ENCODE results near the gene NFKBIE.

Gene NFKBIE

DNA sequence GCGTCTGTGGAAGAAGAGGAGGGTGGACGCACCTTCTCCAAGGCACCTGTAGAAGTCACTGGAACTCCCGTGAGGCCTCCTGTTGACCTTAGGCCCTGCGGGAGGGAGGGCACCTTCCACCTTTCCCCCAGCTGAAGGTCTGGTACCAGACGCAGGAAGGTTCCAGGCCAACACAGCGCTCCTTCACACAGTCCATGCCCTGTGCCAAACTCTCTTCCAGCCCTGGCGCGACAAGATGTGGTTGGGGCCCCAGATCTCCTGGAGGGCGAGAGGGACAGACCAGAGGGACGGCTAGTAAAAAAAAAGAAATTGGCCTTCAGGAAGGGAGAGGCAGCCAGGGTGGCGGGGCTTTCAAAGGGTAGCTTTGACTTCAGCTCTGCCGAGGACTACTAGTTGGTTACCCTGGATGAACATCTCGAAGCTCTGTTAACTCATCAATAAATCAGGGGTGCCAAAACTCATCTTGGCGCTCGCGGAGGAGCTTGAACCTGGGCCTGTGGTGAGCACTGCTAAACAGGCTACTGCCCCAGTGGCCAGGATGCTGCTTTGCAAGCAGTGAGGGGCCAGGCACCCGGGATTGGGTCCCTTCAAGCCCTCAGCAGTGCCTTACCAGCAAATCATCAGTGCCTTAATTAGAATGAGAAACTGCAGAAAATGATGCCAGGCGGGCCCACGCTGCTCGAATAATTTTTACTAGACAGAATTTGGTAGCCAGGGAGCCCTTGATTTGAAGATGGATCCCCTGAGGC, 32.9 kb upstream of the NFKBIE start:
- intact Hi-C loops (cut with DNase I) = no loop called here
- DNase-seq = peak in 1 of 10 donors; percentile 72

DNA sequence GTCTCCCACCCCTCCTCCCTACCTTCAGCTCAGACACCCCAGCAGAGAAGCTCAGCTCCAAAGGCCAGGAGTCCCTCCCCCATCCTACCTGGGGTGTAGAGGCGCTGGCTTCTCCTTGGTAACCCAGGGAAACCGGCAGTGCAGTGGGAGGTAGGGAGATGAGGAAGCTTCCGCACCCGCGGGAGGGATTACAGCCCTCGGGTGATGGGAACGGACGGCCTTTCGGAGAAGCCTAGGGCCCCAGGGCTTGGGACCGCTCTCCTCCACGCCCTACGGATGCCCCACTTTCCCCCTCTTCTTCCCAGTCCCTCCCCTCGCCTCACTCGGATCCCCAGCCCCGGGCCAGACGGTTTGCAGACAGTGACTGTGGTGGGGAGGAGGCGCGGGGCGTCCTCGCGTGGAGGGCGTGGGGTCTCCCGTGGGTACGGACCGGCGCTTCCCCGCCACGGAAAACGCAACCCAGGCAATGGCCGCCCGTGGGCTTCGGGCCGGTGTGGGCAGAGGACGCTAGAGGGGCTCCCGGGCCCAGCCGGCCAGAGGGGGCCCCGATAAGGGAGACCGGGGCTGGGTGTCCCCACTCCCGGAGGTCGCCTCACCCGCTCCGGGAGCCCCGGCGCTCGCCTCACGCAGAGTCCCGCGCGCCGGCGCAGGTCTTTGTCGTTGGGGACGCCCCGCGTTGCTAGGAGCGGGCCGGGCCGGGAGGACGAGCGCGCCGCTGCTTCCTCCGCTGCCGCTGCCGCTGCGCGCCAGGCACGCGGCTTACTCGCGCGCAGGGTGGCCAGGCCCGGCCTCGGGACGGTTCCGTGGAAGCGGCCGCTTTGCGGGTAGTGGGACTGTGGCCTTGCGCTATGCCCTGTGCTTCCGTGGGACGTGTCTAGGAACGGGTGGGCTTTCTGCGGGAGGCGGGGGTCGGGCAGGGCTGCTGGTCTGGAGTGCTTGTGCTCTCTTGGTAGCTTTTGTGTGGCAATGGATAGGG, 32.0 kb upstream of the NFKBIE start:
- intact Hi-C loops (cut with DNase I) = no loop called here
- peak in 9 of 10 donors; percentile 51 to 96 (median 70) for DNase-seq

DNA sequence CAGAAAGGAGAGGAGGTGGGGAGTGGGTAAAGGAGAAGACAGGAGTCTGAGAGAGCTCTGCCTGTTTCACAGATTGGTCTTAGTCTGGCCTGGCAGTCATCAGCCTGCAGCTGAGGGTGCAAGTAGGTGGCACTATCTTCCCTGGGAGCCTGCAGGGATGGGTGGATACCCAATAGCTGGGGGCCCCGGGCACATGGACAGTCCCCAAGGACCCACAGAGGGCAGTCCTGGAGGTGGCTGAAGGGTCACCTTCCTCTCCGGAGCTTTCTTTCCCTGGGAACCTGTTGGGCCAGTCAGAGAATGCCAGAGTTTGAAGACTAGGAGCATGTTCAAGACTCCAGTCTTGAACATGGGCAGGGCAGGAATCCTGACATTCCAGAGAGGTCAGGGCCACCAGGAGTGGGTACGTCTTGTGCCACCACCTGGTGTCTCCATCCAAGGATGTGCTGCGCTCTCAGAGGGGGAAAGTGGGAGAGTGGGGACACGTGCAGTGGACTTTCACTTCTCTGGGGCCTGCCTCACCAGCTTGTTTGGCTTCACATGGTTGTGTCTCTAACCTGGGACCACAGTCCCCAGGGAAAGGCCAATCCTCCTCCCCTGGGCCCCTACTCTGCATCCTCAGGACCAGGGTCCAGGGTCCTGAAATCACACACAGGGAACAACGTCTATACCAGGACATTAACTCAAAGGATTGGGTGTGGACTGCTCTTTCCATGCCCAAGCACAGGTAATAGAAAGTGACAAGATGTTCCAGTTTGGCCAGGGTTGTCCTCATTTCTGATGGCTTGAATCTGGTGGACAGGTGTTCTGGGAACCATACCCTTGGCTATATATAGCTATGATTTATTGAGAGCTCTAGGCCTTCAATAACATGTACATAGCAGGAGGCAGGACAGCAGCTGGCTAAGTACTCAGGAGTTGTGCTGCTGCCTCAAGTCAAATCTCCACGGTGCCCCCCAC, 29.8 kb upstream of the NFKBIE start:
- intact Hi-C loops (cut with DNase I) = no loop called here
- peak in 4 of 10 donors; percentile 5 to 58 (median 46) for DNase-seq

DNA sequence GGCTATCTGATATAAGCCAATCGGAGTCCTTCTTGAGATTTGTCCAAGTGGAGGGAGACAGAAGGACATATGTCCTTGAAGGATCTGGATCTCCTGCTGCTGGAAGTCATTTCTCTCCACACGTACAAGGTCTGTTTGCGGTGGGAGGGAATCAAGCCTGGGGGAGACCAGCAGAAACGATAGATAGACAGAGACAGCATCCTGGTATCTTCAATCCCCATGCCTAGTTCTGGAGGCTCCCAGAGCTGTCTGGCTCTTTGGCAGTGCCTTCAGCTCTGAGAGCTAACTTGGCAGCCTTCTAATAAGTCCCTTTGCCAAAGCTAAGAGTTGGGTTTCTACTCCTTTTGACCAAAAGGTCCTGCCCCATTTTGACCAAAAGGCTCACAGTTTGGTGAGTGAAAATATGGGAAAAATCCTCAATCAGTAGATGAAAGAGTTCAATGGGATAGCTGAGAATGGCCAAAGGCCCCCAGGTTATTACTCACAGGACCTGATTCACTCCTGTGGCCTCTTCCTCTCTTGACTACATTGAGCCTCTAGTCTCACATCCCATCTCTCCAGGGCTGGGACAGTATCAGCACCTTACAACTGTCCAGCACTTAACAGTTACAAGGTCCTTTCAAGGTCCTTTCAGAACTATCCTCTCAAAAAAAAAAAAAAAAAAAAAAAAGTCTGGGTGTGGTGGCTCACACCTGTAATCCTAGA, 27.5 kb upstream of the NFKBIE start:
- intact Hi-C loops (cut with DNase I) = no loop called here
- DNase-seq = peak in 2 of 10 donors; percentile 18 to 82

DNA sequence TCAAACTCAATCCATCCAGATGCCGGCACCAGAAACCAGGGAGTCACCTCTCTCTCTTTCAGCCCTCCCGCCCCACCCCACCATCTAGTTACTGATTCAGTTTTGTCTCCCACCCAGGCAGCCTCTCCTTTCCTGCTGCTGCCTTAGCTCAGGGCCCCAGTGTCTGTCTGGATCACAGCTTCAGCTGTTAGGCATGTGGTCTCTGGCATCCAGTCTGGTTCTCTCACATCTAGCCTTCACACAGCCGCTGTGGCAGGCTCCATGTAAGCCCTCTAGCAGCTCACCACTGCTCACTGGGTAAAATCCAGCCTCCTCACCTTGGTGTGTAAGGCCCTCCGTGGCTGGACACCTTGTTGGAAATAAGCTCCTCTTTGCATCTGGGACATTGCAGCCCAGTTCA, 26.5 kb upstream of the NFKBIE start:
- DNase-seq = peak in 3 of 10 donors; percentile 64 to 67 (median 65)
- intact Hi-C loops (cut with DNase I) = no loop called here

DNA sequence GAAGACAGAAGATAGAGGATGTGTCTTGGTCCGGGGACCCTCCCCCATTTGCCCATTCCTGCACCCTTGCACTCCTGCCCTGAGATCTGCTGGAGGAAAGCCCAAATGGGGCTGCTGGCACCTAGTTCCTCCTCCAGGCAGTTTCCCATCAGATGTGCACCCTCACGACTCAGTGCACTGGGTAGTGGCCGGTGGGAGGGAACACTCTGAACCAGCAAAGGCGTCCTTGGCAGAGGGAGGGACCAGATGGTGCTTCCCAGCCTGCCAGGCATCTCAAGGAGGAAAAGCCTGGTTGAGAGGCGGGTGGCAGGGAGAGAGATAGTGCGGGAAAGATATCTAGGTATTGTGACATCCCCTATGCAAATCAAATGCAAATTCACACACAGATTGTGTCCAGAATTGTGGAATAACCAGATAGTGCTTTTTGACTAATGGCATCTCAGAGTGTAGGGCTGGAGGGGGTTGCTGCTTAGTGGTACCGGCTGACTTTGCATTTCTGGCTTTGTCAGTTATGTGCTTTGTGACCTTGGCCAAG, 24.4 kb upstream of the NFKBIE start:
- intact Hi-C loops (cut with DNase I) = no loop called here
- peak in 9 of 10 donors; percentile 43 to 97 (median 76) for DNase-seq

DNA sequence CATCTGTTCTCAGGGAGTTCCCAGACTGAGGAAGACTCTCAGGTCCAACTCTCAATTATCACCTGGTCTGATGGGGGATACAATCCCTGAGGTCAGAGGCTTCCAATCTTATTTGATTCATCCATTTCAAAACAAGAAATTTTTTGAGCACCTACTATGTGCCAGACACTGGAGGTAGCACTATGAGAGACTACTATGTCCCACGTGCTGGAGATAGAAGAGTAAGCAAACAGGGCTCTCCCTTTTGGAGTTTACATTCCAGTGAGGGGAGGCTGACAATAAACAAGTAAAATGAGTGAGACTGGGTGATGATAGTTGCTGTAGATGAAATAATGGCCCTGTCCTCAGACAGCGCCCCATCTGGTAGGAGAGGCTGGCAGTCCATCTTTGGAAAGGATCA, 21.4 kb upstream of the NFKBIE start:
- DNase-seq = no peak
- intact Hi-C loops (cut with DNase I) = no loop called here

DNA sequence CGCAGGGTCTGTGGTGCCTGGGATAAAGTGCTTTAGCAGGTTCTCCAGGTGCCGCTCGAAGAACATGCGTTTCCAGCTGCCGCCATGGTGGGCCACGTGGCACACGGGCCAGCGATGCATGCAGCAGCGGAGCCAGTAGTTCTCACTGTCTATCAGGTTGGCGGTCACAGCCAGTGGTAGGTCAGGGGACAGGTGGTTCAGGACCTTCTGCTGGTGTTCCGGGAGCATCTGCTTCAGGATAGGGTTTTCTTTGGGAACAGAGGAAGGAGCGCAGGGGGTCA, 20.9 kb upstream of the NFKBIE start:
- peak in 1 of 10 donors; percentile 29 for DNase-seq

DNA sequence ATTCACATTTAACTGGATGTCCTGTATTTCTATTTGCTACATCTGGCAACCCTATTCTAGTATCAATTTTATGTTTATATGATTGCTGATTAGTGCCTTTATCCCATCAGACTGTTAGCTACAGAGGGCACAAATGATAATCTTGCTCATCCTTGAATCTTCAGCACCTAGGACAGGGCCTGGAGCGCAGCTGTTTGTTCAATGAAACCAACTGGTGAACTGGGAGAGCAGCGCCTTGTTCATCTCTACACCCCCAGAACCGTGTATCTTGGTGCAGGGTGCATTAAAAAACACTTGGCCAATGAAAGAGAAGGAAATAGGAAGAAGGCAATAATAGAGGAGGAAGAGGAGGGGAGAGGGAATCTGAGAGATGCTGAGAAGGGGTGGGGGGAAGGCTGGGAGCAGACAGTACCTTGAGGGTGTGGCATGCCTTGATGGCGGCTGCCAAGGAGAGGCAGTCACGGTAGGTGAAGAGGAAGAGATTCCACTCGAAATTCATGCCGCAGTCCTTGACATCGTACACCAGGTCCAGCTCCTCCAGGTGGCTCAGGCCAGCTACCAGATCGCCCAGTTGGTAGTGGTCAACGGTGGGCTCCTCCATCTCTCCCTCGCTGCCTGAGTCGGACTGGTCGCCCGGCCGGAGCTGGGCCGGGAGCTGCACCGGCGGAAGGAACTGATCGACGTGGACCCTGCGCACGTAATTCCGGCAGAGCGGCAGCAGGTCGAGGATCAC, 20.4 kb upstream of the NFKBIE start:
- intact Hi-C loops (cut with DNase I) = no loop called here
- DNase-seq = peak in 1 of 10 donors; percentile 76

More for the DNA sequence above, 20.9 kb upstream of the NFKBIE start:
- intact Hi-C loops (cut with DNase I) = no loop called here

DNA sequence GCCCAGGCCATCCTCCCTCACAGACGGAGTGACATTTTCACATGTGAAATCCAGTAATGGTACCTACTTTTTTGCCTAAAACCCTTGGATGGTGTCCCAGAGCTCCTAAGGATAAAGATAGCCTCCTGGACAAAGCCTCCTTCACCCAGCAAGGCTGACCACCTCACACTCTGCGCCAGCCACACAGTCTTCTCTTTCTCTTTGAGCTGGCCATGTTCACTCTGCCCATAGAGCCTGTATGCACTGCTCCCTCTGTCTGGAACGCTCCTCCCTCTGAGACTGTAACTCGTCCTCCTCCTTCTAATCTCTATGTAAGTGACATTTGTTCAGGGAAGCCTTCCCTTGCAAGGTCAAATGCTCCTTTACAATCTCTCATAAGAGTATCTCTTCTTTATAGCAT, 19.5 kb upstream of the NFKBIE start:
- intact Hi-C loops (cut with DNase I) = no loop called here
- no peak for DNase-seq

DNA sequence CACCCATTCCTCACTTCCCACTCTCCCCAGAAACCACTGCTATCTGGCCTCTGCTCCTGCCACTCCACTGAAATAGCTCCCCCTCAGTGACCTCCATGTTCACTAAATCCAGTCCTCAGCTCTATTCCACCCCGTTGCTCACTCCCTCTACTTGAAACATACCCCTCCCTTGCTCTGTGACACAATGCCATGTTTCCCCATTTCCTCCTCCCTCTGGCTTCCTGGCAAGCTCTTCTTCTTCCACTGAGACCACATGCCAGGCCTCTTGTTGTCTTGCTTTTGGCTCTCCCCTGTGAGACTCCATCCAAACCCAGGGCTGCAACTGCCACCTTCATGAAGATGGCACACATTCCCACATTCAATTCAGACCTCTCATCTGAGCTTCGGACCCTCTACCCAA, 18.8 kb upstream of the NFKBIE start:
- intact Hi-C loops (cut with DNase I) = no loop called here
- peak in 1 of 10 donors; percentile 43 for DNase-seq

DNA sequence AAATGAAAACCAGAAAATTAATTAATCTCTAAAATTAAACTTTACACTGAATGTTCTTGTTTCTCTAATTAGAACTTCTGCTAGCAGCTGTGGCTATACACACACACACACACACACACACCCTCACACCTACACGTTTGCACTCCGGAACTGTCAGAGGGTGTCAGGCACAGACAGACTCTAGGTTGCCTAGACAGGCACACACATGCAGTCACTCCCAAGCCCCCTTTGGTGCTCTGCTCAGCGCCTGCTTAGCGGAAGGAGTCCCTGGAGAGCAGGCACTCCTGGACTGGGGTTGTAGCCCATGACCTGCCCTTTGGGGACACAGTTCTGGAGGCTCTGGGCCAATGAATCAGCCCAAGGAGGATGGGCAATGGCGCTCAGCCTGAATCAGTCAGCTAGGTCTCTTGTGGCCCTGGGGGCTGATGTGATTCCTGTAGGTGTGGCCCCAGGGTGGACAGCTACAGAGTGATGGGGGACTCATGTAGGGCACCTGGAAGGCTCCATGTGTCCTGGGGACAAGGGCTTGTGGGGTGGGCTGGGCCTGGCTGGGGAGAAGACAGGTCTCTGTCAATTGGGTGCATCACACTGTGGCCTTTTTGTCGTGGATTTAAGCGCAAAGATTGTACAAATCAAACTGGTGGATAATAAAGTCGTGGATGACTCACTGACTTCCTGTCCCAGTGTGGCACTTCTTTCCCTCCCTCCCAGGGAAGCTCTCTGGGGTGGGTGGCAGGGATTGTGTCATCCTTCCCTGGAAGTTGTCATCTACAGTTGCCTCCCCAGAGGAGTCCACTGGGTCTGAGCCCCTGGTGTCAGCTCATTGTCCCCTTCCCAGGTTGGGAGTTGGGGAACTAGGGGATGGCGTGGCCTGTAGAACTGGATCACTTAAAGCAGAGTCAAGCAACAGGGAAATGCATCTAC, 13.7 kb upstream of the NFKBIE start:
- intact Hi-C loops (cut with DNase I) = no loop called here
- peak in 1 of 10 donors; percentile 66 for DNase-seq

DNA sequence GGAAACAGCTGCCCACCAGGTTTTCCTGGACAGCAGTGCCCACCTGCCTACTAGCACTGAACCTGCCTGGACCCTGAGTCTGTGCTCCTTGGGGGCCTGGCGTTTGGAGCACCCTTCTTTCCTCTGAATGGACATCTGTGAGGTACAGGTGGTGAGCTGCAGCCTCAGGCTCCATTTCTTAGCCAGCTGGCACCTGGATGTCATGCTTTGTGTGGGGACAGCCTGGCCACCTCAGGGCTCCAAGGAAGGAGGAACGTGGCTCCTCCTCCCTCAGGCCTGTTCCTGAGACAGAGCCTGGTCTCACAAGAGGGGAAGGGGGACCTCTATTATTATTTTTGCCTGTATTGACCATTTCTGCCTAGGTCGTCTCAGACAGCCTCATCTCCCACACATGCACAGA, 13.0 kb upstream of the NFKBIE start:
- peak in 1 of 10 donors; percentile 88 for DNase-seq
- intact Hi-C loops (cut with DNase I) = no loop called here

DNA sequence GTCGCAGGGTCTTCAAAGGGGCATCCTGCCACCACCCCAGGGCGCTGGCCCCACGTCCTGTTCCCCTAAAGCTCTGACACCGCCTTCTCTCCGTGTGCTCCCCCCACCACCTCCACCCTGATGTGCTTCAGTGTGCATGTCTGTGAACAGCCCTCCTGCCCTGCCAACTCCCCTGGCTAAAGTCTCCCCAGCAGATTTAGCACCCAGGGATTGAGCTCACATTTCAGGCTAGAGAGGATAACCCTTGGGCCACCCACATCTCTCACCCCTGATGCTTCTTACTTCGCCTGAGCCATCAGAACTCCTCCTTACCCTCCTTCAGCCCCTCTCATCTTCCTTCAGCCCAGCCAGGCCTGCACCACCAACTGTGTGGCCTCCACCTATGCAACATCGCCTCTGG, 12.4 kb upstream of the NFKBIE start:
- intact Hi-C loops (cut with DNase I) = no loop called here
- peak in 1 of 10 donors; percentile 58 for DNase-seq

DNA sequence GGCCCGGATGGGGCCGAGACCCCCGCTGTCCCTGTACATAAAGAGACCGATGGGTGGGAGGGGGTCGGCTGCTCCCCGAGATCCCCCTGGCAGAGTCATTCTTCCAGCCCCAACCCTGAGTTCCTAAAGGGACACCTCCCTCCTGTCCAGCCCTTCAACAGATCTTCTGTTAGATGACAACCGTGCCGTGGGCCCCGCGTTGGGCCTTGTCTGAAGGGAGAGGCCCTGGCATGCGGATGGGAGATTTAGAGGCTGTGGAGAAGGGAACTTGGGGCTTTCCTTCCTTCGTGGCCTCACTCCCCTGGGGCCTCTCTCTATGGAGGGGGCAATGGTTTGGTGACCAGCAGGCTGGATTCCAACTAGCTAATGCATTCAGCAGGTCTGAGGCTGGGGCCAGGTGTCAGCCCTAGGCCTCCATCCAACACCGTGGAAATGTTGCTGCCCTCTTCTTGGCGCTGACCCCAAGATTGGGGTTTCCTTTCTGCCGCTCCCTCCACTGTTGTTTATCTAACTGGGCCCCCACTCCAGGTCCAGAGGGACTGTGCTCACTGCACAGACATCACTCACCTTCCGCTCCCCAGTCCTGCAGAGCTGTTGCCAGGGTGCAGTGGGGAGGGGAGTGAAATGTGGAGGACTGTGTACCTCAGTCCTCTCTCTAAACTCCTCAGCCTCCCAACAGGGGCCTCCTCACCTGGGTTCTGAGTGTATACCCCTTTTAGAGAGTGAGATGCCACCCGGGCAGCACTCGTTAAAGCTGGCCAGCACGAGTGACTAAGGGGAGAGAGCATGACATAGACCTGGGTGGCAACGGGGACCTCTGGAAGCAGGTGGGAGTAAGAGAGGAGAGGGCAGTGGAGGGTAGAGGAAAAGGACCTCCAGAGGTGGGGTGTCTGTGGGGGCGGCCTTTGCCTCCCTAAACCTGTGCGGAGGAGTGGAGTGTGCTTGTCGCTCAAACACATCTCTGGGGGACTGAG, 11.6 kb upstream of the NFKBIE start:
- peak in 1 of 10 donors; percentile 48 for DNase-seq
- intact Hi-C loops (cut with DNase I) = no loop called here

Measured in posterior cingulate gyrus (tissue), 11 donors.